ENCODE results near the gene PLD3.
A peak's percentile ranks its signal among the peaks of the same experiment; 100 is the strongest.

The PLD3 gene

DNA sequence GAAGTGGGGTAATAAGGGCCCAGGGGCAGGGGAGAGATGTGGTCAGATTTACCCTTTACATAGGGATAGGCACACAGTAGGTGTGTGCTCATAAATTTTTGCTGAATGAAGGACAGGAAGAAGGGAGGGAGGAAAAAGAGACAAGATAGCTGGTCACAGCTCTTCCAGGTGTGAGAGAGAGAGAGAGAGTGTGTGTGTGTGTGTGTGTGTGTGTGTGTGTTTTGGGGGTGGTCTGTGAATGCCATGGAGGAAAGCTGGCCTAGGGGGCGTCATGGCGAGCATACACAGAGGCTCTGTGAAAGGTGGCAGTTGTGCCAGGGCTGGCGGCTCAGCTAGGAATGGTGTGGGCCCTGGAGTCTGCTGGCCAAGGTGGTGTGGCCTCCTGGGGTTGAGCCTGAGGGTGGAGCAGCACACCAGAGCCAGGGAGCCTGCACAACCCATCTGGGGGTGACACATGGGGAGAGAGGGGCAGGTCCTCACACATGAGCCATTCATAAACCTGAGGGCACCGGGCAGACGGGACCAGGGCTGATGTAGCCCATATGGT is 70.6 kb downstream of the PLD3 start:
- TF ChIP-seq CTCF (conservative IDR thresholded peaks at IDR 0.05; ENCODE audit: low read length), result no peak
- no peak for TF ChIP-seq EZH2phosphoT487 (IDR thresholded peaks at IDR 0.05; ENCODE audit: borderline replicate concordance)
- no peaks in the 10 kb centered on the region for H3K9me3 ChIP-seq (ENCODE audit: insufficient read depth, low read depth, low read length)
- H3K36me3 ChIP-seq (ENCODE audit: insufficient read depth, low read length), result no peaks in the 10 kb centered on the region
- no peak overlapping the region for H3K4me3 ChIP-seq (ENCODE audit: low read length, poor library complexity, severe bottlenecking)
- H3K27me3 ChIP-seq (ENCODE audit: insufficient read depth, low read length, poor library complexity, severe bottlenecking), result no peaks in the 10 kb centered on the region
- no peaks in the 10 kb centered on the region for H3F3A ChIP-seq (ENCODE audit: low read depth)
- H3K9me2 ChIP-seq (replicated peaks; ENCODE audit: low read depth, low read length), result no peaks in the 10 kb centered on the region
- H3K9ac ChIP-seq (ENCODE audit: low read depth, low read length, poor library complexity, severe bottlenecking), result no peak overlapping the region
- H4K20me1 ChIP-seq (ENCODE audit: insufficient read depth, low read length, poor library complexity, severe bottlenecking), result no peaks in the 10 kb centered on the region
- no peaks in the 10 kb centered on the region for H3K79me2 ChIP-seq (ENCODE audit: insufficient read depth, low read length)
- H3K4me1 ChIP-seq (ENCODE audit: insufficient read depth, low read length, poor library complexity, severe bottlenecking), result peaks cover 5% of the 10 kb centered on the region
- no peak overlapping the region for H2AFZ ChIP-seq (ENCODE audit: low read length)
- H3K4me2 ChIP-seq (ENCODE audit: low read depth, low read length, poor library complexity, severe bottlenecking), result no peak overlapping the region

DNA sequence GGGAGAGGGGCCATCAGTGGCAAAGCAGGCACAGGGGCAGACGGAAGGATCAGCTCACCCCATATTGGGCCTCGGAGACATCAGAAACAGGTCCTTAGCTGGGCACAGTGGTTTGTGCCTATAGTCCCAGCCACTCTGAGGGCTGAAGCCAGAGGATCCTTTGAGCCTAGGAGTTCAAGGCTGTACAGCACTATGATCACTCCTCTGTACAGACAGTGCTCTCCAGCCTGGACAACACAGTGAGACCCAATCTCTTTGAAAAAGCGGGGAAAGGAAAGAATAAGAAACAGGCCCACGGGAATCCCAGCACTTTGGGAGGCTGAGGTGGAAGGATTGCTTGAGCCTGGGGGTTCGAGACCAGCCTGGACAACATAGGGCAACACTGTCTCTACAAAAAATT is 71.3 kb downstream of the PLD3 start:
- H3K27me3 ChIP-seq (ENCODE audit: insufficient read depth, low read length, poor library complexity, severe bottlenecking), result no peaks in the 10 kb centered on the region
- TF ChIP-seq CTCF (conservative IDR thresholded peaks at IDR 0.05; ENCODE audit: low read length) (no peak), EZH2phosphoT487 (IDR thresholded peaks at IDR 0.05; ENCODE audit: borderline replicate concordance) (no peak)

DNA sequence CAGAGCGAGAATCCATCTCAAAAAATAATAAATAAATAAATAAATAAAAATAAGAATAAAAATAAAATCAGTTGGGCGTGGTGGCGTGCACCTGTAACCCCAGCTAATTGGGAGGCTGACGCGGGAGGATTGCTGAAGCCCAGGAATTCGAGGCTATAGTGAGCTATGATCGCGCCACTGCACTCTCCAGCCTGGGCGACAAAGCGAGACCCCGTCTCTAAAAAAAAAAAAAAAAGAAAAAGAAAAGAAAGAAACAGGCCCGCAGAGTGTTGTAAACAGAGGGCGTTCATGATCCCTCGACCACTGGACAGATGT is 71.9 kb downstream of the PLD3 start:
- Histone ChIP-seq H3K4me2 (ENCODE audit: low read depth, low read length, poor library complexity, severe bottlenecking) (peak overlapping the region; percentile 85), H2AFZ (ENCODE audit: low read length) (peak overlapping the region; percentile 80), H3K36me3 (ENCODE audit: insufficient read depth, low read length) (no peaks in the 10 kb centered on the region), H3F3A (ENCODE audit: low read depth) (no peaks in the 10 kb centered on the region), H3K9me2 (replicated peaks; ENCODE audit: low read depth, low read length) (no peaks in the 10 kb centered on the region), H3K9ac (ENCODE audit: low read depth, low read length, poor library complexity, severe bottlenecking) (peak overlapping the region; percentile 70), H3K27me3 (ENCODE audit: insufficient read depth, low read length, poor library complexity, severe bottlenecking) (no peaks in the 10 kb centered on the region), H3K4me1 (ENCODE audit: insufficient read depth, low read length, poor library complexity, severe bottlenecking) (peaks cover 11% of the 10 kb centered on the region), H4K20me1 (ENCODE audit: insufficient read depth, low read length, poor library complexity, severe bottlenecking) (no peaks in the 10 kb centered on the region), H3K4me3 (ENCODE audit: low read length, poor library complexity, severe bottlenecking) (peak overlapping the region; percentile 73), H3K79me2 (ENCODE audit: insufficient read depth, low read length) (peaks cover 7% of the 10 kb centered on the region; the same call in 1 of the 2 replicates), H3K9me3 (ENCODE audit: insufficient read depth, low read depth, low read length) (no peaks in the 10 kb centered on the region)
- TF ChIP-seq EZH2phosphoT487 (IDR thresholded peaks at IDR 0.05; ENCODE audit: borderline replicate concordance), result no peak
- no peak for TF ChIP-seq CTCF (conservative IDR thresholded peaks at IDR 0.05; ENCODE audit: low read length)

More for the DNA sequence above, 71.3 kb downstream of the PLD3 start:
- Histone ChIP-seq H3K9me2 (replicated peaks; ENCODE audit: low read depth, low read length) (no peaks in the 10 kb centered on the region), H3K4me1 (ENCODE audit: insufficient read depth, low read length, poor library complexity, severe bottlenecking) (peaks cover 10% of the 10 kb centered on the region), H3K79me2 (ENCODE audit: insufficient read depth, low read length) (peaks cover 5% of the 10 kb centered on the region; the same call in 1 of the 2 replicates), H4K20me1 (ENCODE audit: insufficient read depth, low read length, poor library complexity, severe bottlenecking) (no peaks in the 10 kb centered on the region), H3K36me3 (ENCODE audit: insufficient read depth, low read length) (no peaks in the 10 kb centered on the region), H3K9ac (ENCODE audit: low read depth, low read length, poor library complexity, severe bottlenecking) (no peak overlapping the region), H2AFZ (ENCODE audit: low read length) (no peak overlapping the region), H3K4me3 (ENCODE audit: low read length, poor library complexity, severe bottlenecking) (no peak overlapping the region), H3K4me2 (ENCODE audit: low read depth, low read length, poor library complexity, severe bottlenecking) (no peak overlapping the region), H3F3A (ENCODE audit: low read depth) (no peaks in the 10 kb centered on the region), H3K9me3 (ENCODE audit: insufficient read depth, low read depth, low read length) (no peaks in the 10 kb centered on the region)

Data from Loucy (cell line).